Astrocyte (in vitro differentiated cells and primary cell): ENCODE measurements around the gene TPST2. TPM values are rescaled to one million over a fixed set of nuclear protein-coding genes. Genes with fewer than 3 reads are reported as not detected.

Experiments used
- DNase-seq: peaks from one replicate; pipeline ENCODE4 v3.0.0-alpha.2; 2010; ENCODE audit warnings: low read depth
- FAIRE-seq: peaks from 2 replicates; lab custom pipeline; 2011; peaks lifted over from hg19 to GRCh38; lab: Jason Lieb, UNC
- H2AFZ ChIP-seq: 2 replicates; pipeline ENCODE4 v1.6.0; 2012; ENCODE audit warnings: low read depth, low read length, inconsistent platforms
- H3K27ac ChIP-seq: 2 replicates; pipeline ENCODE4 v1.5.1; 2011; ENCODE audit warnings: low read depth, low read length, inconsistent platforms
- H3K27me3 ChIP-seq: 2 replicates; pipeline ENCODE4 v1.6.0; 2011; ENCODE audit warnings: low read length, inconsistent platforms; ENCODE audit not compliant: insufficient read depth
- H3K36me3 ChIP-seq: 2 replicates; pipeline ENCODE4 v1.5.1; 2011; ENCODE audit warnings: low read length, inconsistent platforms; ENCODE audit not compliant: insufficient read depth
- H3K4me1 ChIP-seq: 2 replicates; pipeline ENCODE4 v1.5.1; 2011; ENCODE audit warnings: low read length, inconsistent platforms; ENCODE audit not compliant: insufficient read depth
- H3K4me2 ChIP-seq: 2 replicates; pipeline ENCODE4 v1.6.0; 2012; ENCODE audit warnings: low read length, inconsistent platforms
- H3K4me3 ChIP-seq: 2 replicates; pipeline ENCODE4 v1.5.1; 2011; ENCODE audit warnings: low read depth, mild to moderate bottlenecking, low read length, inconsistent platforms; ENCODE audit not compliant: insufficient read depth
- H3K79me2 ChIP-seq: 2 replicates; pipeline ENCODE4 v1.6.0; 2012; ENCODE audit warnings: mild to moderate bottlenecking, low read length, inconsistent platforms; ENCODE audit not compliant: insufficient read depth
- H3K9ac ChIP-seq: 2 replicates; pipeline ENCODE4 v1.6.0; 2012; ENCODE audit warnings: mild to moderate bottlenecking, low read length, inconsistent platforms
- H3K9me3 ChIP-seq: 2 replicates; pipeline ENCODE4 v1.5.1; 2012; ENCODE audit warnings: low read depth, mild to moderate bottlenecking, low read length, inconsistent platforms; ENCODE audit not compliant: insufficient read depth
- H4K20me1 ChIP-seq: 2 replicates; pipeline ENCODE4 v1.6.0; 2012; ENCODE audit warnings: low read length, inconsistent platforms; ENCODE audit not compliant: insufficient read depth
- H3K27ac Mint-ChIP-seq: one replicate; pipeline ENCODE4 v1.8.0; 2021; ENCODE audit warnings: mild to moderate bottlenecking, mixed read lengths; ENCODE audit not compliant: unreplicated experiment
- H3K27me3 Mint-ChIP-seq: one replicate; pipeline ENCODE4 v1.8.0; 2021; ENCODE audit warnings: low read depth, mixed read lengths; ENCODE audit not compliant: unreplicated experiment
- H3K36me3 Mint-ChIP-seq: one replicate; pipeline ENCODE4 v1.8.0; 2021; ENCODE audit warnings: low read depth, mixed read lengths; ENCODE audit not compliant: unreplicated experiment
- H3K4me1 Mint-ChIP-seq: one replicate; pipeline ENCODE4 v1.8.0; 2021; ENCODE audit warnings: low read depth, mixed read lengths; ENCODE audit not compliant: unreplicated experiment
- H3K4me3 Mint-ChIP-seq: one replicate; pipeline ENCODE4 v1.8.0; 2021; ENCODE audit warnings: mild to moderate bottlenecking, moderate library complexity, mixed read lengths; ENCODE audit not compliant: unreplicated experiment
- H3K9me3 Mint-ChIP-seq: one replicate; pipeline ENCODE4 v1.8.0; 2021; ENCODE audit warnings: mild to moderate bottlenecking, mixed read lengths; ENCODE audit not compliant: unreplicated experiment
- EZH2 ChIP-seq: IDR thresholded peaks from 2 replicates; pipeline ENCODE4 v1.6.1; 2012; ENCODE audit warnings: mild to moderate bottlenecking, low read length, inconsistent platforms; ENCODE audit not compliant: insufficient read depth
- total RNA-seq: library from RNA; stranded (reverse); gene quantifications from 2 replicates; pipeline ENCODE4 v1.2.1, GENCODE V29; 2021
- TF ChIP-seq, protein P1 (sequence below): IDR thresholded peaks from 2 replicates; pipeline ENCODE4 v1.5.1; 2011; ENCODE audit warnings: low read depth, mild to moderate bottlenecking, inconsistent platforms, low read length, moderate library complexity; ENCODE audit not compliant: insufficient read depth

Gene TPST2
- total RNA-seq, 1 donor from 2014 or later, result 55.7 TPM

GRCh38 chr22:26555478-26555877 lies 34.5 kb downstream of the TPST2 start:
- no peak overlapping the region for H3K4me3 ChIP-seq
- no peak overlapping the region for H3K9ac ChIP-seq
- H2AFZ ChIP-seq, result no peak overlapping the region
- H3K9me3 Mint-ChIP-seq, result no peaks in the 10 kb centered on the region
- no peak overlapping the region for H3K4me3 Mint-ChIP-seq
- H4K20me1 ChIP-seq, result peaks cover 5% of the 10 kb centered on the region
- peaks cover 5% of the 10 kb centered on the region for H3K36me3 Mint-ChIP-seq
- DNase-seq, result no peak
- H3K27ac Mint-ChIP-seq, result no peak overlapping the region
- peaks cover 3% of the 10 kb centered on the region for H3K36me3 ChIP-seq
- no peaks in the 10 kb centered on the region for H3K27me3 Mint-ChIP-seq
- H3K9me3 ChIP-seq, result no peaks in the 10 kb centered on the region
- H3K27me3 ChIP-seq, result no peaks in the 10 kb centered on the region
- peaks cover 71% of the 10 kb centered on the region for H3K79me2 ChIP-seq
- no peak for TF ChIP-seq EZH2
- TF ChIP-seq, protein P1, sequence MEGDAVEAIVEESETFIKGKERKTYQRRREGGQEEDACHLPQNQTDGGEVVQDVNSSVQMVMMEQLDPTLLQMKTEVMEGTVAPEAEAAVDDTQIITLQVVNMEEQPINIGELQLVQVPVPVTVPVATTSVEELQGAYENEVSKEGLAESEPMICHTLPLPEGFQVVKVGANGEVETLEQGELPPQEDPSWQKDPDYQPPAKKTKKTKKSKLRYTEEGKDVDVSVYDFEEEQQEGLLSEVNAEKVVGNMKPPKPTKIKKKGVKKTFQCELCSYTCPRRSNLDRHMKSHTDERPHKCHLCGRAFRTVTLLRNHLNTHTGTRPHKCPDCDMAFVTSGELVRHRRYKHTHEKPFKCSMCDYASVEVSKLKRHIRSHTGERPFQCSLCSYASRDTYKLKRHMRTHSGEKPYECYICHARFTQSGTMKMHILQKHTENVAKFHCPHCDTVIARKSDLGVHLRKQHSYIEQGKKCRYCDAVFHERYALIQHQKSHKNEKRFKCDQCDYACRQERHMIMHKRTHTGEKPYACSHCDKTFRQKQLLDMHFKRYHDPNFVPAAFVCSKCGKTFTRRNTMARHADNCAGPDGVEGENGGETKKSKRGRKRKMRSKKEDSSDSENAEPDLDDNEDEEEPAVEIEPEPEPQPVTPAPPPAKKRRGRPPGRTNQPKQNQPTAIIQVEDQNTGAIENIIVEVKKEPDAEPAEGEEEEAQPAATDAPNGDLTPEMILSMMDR, result no peak
- H3K27ac ChIP-seq, result no peak overlapping the region
- peaks cover 39% of the 10 kb centered on the region for H3K4me1 ChIP-seq
- no peak overlapping the region for H3K4me2 ChIP-seq
- FAIRE-seq, result no peak
- H3K4me1 Mint-ChIP-seq, result peaks cover 42% of the 10 kb centered on the region

DNA sequence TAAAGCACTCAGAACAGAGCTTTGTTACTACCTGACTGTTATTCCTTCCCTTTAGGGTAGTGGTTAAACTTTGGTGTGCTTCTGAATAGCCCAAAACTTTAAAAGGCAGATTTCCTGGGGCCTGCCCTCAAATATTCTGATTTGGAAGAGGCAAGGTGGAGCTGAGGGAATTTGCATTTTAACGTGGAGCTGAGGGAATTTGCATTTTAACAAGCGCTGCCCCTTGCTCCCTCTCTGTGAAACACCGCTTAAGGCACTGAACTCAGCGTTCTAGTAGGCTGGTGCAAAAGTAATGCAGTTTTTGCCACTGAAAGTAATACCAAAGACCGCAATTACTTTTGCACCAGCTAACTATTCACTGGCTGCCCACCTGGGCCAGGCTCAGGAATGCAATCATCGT lies 35.0 kb downstream of the TPST2 start:
- Histone ChIP-seq H3K4me3 (no peak overlapping the region), H3K4me2 (no peak overlapping the region), H4K20me1 (peaks cover 5% of the 10 kb centered on the region), H3K79me2 (peaks cover 68% of the 10 kb centered on the region), H3K36me3 (peaks cover 3% of the 10 kb centered on the region), H3K9me3 (no peaks in the 10 kb centered on the region), H2AFZ (no peak overlapping the region), H3K27me3 (no peaks in the 10 kb centered on the region), H3K27ac (no peak overlapping the region), H3K9ac (no peak overlapping the region), H3K4me1 (peaks cover 44% of the 10 kb centered on the region)
- H3K27ac Mint-ChIP-seq, result no peak overlapping the region
- TF ChIP-seq, protein P1, result no peak
- TF ChIP-seq EZH2, result no peak
- FAIRE-seq (no peak), DNase-seq (no peak)
- no peaks in the 10 kb centered on the region for H3K9me3 Mint-ChIP-seq
- H3K4me1 Mint-ChIP-seq, result peaks cover 47% of the 10 kb centered on the region
- no peak overlapping the region for H3K4me3 Mint-ChIP-seq
- H3K36me3 Mint-ChIP-seq, result peaks cover 5% of the 10 kb centered on the region
- H3K27me3 Mint-ChIP-seq, result no peaks in the 10 kb centered on the region

- Histone ChIP-seq H3K79me2 (peaks cover 58% of the 10 kb centered on the region), H4K20me1 (peaks cover 5% of the 10 kb centered on the region), H3K9me3 (no peaks in the 10 kb centered on the region), H2AFZ (no peak overlapping the region), H3K27ac (peak overlapping the region; percentile 96), H3K4me2 (peak overlapping the region; percentile 74), H3K4me1 (peaks cover 42% of the 10 kb centered on the region), H3K36me3 (peaks cover 3% of the 10 kb centered on the region), H3K9ac (peak overlapping the region; percentile 76), H3K4me3 (no peak overlapping the region), H3K27me3 (no peaks in the 10 kb centered on the region)
- TF ChIP-seq EZH2, result no peak
- TF ChIP-seq, protein P1, result no peak
- H3K27me3 Mint-ChIP-seq, result no peaks in the 10 kb centered on the region
- H3K36me3 Mint-ChIP-seq, result peaks cover 3% of the 10 kb centered on the region
- H3K4me1 Mint-ChIP-seq, result peaks cover 50% of the 10 kb centered on the region
- FAIRE-seq, result peak; percentile 58
- H3K4me3 Mint-ChIP-seq, result peak overlapping the region; percentile 34
- H3K27ac Mint-ChIP-seq, result peak overlapping the region; percentile 98
- peak; percentile 94 for DNase-seq
- H3K9me3 Mint-ChIP-seq, result no peaks in the 10 kb centered on the region
Measured at GRCh38 chr22:26553056-26553752, 36.7 kb downstream of the TPST2 start.
